Measurements from ENCODE around the gene GNAI1. TPM values are rescaled to one million over a fixed set of nuclear protein-coding genes. Genes with fewer than 3 reads are reported as not detected.

GNAI1 gene
- total RNA-seq, 6 experiments from 2014 or later, result 10.9 to 21.5 (median 16.5) TPM

DNA sequence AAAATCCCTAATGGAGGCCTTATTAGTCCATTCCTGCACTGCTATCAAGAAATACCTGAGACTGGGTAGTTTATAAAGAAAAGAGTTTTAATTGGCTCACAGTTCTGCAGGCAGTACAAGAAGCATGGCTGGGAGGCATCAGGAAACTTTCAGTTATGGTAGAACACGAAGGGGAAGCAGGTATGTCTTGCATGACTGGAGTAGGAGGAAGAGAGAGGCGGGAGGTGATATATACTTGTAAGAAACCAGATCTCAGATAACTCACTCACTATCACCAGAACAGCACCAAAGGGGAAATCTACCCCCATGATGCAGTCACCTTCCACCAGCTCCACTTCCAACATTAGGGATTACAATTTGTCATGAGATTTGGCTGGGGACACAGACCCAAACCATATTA, 35.8 kb downstream of the GNAI1 start:
- no peak overlapping the region for H3K27ac ChIP-seq
- DNase-seq (no peak), ATAC-seq (no peak)
- H3K9me3 ChIP-seq, result peaks cover 0 to 18% (median 6%) of the 10 kb centered on the region in 4 donors
- intact Hi-C loops (cut with DNase I), result no loop called here
- H3K36me3 ChIP-seq, result no peaks in the 10 kb centered on the region
- peaks cover 0 to 3% (median 0%) of the 10 kb centered on the region in 4 donors for H3K4me1 ChIP-seq
- no peak overlapping the region for H3K4me3 ChIP-seq
- TF ChIP-seq CTCF (IDR thresholded peaks at IDR 0.05) (no peak), POLR2A (IDR thresholded peaks at IDR 0.05) (no peak)
- 85% methylated on average over 2 of the region's 2 CpGs for WGBS (ENCODE audit: insufficient coverage, low coverage, low lambda C conversion rate, missing lambda C conversion rate)
- no peaks in the 10 kb centered on the region for H3K27me3 ChIP-seq

DNA sequence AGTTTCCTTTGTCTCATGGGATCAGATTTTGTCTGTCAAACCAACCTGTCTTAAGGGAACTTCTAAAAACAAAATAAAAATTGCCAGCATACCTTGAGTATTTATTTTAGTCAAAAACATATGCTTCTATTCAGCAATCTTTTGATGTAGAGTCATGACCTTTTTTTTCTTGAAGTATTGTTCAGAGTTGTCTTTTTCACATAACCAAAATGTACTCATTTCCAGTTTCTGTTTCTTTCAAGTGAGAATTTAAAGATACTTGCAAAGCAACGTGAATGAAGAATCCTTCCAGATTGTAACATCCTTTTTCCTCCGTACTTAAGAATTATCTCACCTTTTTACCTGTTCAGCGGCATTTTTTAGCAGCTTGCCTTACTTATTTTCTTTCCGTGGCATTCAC, 37.8 kb downstream of the GNAI1 start:
- TF ChIP-seq CTCF (IDR thresholded peaks at IDR 0.05), result no peak
- TF ChIP-seq POLR2A (IDR thresholded peaks at IDR 0.05), result no peak
- Histone ChIP-seq H3K9me3 (peaks cover 0 to 18% (median 6%) of the 10 kb centered on the region in 4 donors), H3K27ac (no peak overlapping the region), H3K27me3 (no peaks in the 10 kb centered on the region), H3K4me1 (no peaks in the 10 kb centered on the region), H3K36me3 (no peaks in the 10 kb centered on the region), H3K4me3 (no peak overlapping the region)
- DNase-seq (no peak), ATAC-seq (no peak)
- 80% methylated on average over 4 of the region's 4 CpGs for WGBS (ENCODE audit: insufficient coverage, low coverage, low lambda C conversion rate, missing lambda C conversion rate)
- intact Hi-C loops (cut with DNase I), result no loop called here

DNA sequence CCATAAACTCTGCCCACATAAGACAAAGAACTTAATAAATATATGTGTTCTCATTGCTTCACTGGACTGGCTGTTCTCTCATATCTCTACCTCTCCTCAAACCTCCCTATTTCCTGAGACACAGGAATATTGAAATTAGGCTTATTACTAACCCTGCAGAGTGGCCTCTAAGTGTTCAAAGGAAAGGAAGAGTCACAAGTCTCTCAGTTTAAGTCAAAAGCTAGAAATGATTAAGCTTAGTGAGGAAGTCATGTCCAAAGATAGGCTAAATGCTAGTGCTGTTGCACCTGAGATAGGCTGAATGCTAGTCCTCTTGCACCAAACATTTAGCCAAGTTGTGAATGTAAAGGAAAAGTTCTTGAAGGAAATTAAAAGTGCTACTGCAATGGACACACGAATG, 41.1 kb downstream of the GNAI1 start:
- Histone ChIP-seq H3K4me3 (no peak overlapping the region), H3K36me3 (no peaks in the 10 kb centered on the region), H3K27ac (no peak overlapping the region), H3K27me3 (no peaks in the 10 kb centered on the region), H3K4me1 (no peaks in the 10 kb centered on the region), H3K9me3 (peaks cover 0 to 14% (median 2%) of the 10 kb centered on the region in 4 donors)
- ATAC-seq (no peak), DNase-seq (no peak)
- intact Hi-C loops (cut with DNase I), result no loop called here
- WGBS (ENCODE audit: insufficient coverage, low coverage, low lambda C conversion rate, missing lambda C conversion rate), result 67% methylated on average over 1 of the region's 1 CpG
- TF ChIP-seq POLR2A (IDR thresholded peaks at IDR 0.05) (no peak), CTCF (IDR thresholded peaks at IDR 0.05) (no peak)

DNA sequence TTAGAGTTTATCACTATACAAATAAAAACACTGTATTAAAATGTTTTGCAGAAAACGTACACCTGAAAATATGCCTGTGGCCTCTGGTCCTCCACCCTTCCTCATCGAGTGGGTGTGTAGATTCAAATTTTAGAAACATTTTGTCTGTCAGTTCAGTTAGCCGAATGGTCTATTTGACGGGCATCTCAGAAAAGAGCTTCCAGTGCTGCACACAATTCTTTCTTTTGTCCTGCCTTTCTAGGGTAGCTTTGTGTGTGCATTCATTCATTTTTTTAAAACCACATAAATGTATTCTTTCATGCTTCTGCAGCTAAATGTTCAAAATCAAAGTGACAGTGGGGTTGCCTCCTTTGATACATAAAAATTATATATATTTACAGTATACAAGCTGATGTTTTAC, 46.8 kb downstream of the GNAI1 start:
- Histone ChIP-seq H3K9me3 (no peaks in the 10 kb centered on the region), H3K36me3 (no peaks in the 10 kb centered on the region), H3K27ac (no peak overlapping the region), H3K27me3 (no peaks in the 10 kb centered on the region), H3K4me3 (no peak overlapping the region), H3K4me1 (peaks cover 0 to 4% (median 0%) of the 10 kb centered on the region in 4 donors)
- DNase-seq, result no peak
- 90% methylated on average over 3 of the region's 4 CpGs for WGBS (ENCODE audit: insufficient coverage, low coverage, low lambda C conversion rate, missing lambda C conversion rate)
- no peak for ATAC-seq
- TF ChIP-seq CTCF (IDR thresholded peaks at IDR 0.05), result no peak
- no peak for TF ChIP-seq POLR2A (IDR thresholded peaks at IDR 0.05)
- intact Hi-C loops (cut with DNase I), result no loop called here

Measured in right lobe of liver (tissue), 6 donors.